GM19351 (cell line): ENCODE results near the gene DNMT3L.
"Not testable (repeated sequence)": the region's sequence is repeated elsewhere in the genome, so short reads cannot be mapped to it uniquely, and the experiment has no call there.

Experiments used
- ATAC-seq: cut with Tn5 transposase; IDR thresholded peaks from one replicate; pipeline ENCODE4 v1.9.1; 2021; ENCODE audit warnings: mild to moderate bottlenecking, moderate library complexity; ENCODE audit not compliant: unreplicated experiment

The DNMT3L gene

GRCh38 chr21:44261675-44262295 is at the start of gene DNMT3L:
DNMT3L (minus strand) TSS chr21:44261897; CDS start chr21:44261259, 638 bp downstream.
- ATAC-seq, result no peak

- no peak for ATAC-seq
Observed at GRCh38 chr21:44310628-44311507, 49.2 kb upstream of the DNMT3L start.

- no peak for ATAC-seq
Observed at GRCh38 chr21:44306936-44307704, 45.4 kb upstream of the DNMT3L start.

GRCh38 chr21:44305691-44306090 is 44.0 kb upstream of the DNMT3L start:
- no peak for ATAC-seq

- no peak for ATAC-seq
Observed at GRCh38 chr21:44304877-44305293, 43.2 kb upstream of the DNMT3L start.

- no peak for ATAC-seq
Observed at GRCh38 chr21:44304011-44304616, 42.4 kb upstream of the DNMT3L start.

GRCh38 chr21:44303490-44303981 is 41.8 kb upstream of the DNMT3L start:
- no peak for ATAC-seq

- not testable (repeated sequence) for ATAC-seq
Observed at GRCh38 chr21:44302573-44303401, 41.1 kb upstream of the DNMT3L start.

- ATAC-seq, result no peak
Observed at GRCh38 chr21:44301961-44302406, 40.3 kb upstream of the DNMT3L start.

- no peak for ATAC-seq
Observed at GRCh38 chr21:44301141-44301540, 39.4 kb upstream of the DNMT3L start.

GRCh38 chr21:44300262-44300959 is 38.7 kb upstream of the DNMT3L start:
- ATAC-seq, result peak; percentile 30

GRCh38 chr21:44299458-44300261 is 38.0 kb upstream of the DNMT3L start, which contains the start of gene PFKL:
PFKL (plus strand) TSS chr21:44300053; CDS start chr21:44300106, 53 bp downstream.
- ATAC-seq, result peak; percentile 58

GRCh38 chr21:44299085-44299457 is 37.4 kb upstream of the DNMT3L start:
- no peak for ATAC-seq

GRCh38 chr21:44298301-44298700 is 36.6 kb upstream of the DNMT3L start:
- no peak for ATAC-seq

GRCh38 chr21:44297525-44298290 is 36.0 kb upstream of the DNMT3L start:
- ATAC-seq, result no peak

- ATAC-seq, result no peak
Observed at GRCh38 chr21:44296916-44297315, 35.2 kb upstream of the DNMT3L start.

GRCh38 chr21:44296103-44296519 is 34.4 kb upstream of the DNMT3L start:
- no peak for ATAC-seq

- no peak for ATAC-seq
Observed at GRCh38 chr21:44295646-44296045, 33.9 kb upstream of the DNMT3L start.
